Measurements from ENCODE around the gene SPINK2.

GRCh38 chr4:56806666-56807065 is 14.8 kb downstream of the SPINK2 start:
- TF ChIP-seq GATA3 (IDR thresholded peaks at IDR 0.05; ENCODE audit: low read depth, low read length) (no peak), GATA2 (IDR thresholded peaks at IDR 0.05; ENCODE audit: low read depth, low read length) (no peak)
